Islet precursor cell (in vitro differentiated cells): ENCODE measurements around the gene ELN.
"Not testable (repeated sequence)": the region's sequence is repeated elsewhere in the genome, so short reads cannot be mapped to it uniquely, and the experiment has no call there.

Source experiments
- DNase-seq: peaks from one replicate; pipeline ENCODE4 v3.0.0-alpha.2; 2018

ELN gene

DNA sequence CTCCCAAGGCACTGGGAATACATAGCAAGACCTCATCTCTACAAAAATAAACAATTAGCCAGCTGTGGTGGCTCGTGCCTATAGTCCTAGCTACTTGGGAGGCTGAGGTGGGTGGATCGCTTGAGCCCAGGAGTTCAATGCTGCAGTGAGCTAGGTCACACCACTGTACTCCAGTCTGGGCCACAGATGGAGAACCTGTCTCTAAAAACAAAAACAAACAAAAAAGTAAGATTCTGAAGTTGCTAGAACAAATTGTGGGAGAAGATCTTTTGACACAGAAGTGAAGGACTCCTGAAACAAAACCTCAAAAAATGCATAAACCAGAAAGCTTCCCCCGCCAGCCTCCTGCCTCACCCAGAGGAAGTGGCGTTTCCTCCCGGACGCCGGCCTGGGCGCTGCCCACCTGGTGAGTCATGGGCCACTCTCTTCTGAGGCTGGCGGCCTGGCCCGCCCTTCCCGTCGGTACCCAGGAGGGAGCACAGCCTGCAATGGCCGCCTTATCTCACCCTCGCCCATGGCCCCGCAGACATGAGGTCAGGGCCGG is 25.4 kb upstream of the ELN start:
- DNase-seq, result no peak

DNA sequence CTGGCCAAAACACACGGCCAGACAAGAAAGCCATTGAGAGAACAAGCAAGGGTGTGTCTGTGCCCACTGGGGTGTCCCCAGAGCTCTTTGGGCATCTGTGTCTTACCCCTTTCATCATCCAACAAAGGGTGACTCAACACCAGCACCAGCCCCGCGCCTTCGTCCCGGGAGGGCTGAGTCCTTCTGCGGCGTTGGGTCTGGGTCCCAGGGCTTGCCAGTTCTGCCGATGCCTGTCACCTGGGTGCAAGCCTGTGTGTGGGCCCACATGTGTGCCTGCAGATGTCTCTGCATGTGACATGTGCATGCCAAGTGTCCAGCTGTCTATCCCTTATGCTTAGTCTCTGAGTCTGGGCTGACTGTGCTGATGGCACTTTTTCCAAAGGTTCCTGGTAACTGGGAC is 24.4 kb upstream of the ELN start:
- no peak for DNase-seq

GRCh38 chr7:74006032-74006431 is 21.9 kb upstream of the ELN start:
- no peak for DNase-seq

DNA sequence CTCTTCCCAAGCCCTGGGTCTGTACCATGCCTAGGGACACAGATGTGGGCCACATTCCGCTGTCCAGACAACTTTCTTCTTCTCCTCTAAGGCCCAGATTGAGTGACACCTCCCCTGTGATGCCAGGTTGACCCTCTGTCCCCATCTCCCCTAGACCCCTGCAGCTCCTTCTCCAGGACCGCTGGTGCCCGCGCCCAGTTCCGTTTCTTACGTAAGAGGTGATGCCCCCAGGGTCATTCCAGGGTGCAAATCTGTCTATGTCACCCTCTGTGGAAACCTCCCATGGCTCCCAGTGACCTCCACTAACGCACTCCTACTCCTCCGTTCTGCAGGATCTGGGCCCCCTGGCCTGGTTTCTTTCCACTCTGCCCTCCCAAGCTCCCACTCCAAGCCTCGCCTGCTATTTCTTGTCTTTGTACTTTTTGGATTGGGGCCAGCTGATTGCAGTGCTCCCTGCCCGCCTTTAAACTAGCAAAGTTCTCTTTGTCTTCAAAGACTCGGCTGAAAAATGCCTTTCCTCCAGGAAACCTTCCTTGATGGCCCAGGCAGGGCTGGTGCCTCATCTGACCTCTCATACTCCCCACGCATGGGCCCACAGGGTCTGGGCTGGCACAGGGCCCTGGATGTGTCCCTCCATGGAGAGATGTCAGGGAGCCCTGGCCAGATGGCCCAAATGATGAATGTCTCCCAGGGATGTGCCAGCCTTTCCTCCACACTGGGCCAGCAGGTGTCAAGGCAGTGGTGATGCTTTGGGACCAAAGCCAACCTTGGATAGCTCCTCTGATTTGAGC is 21.3 kb upstream of the ELN start:
- no peak for DNase-seq

GRCh38 chr7:74007242-74007567 is 20.8 kb upstream of the ELN start:
- DNase-seq, result no peak

- DNase-seq, result no peak
Measured at GRCh38 chr7:74008687-74009086, 19.3 kb upstream of the ELN start.

DNA sequence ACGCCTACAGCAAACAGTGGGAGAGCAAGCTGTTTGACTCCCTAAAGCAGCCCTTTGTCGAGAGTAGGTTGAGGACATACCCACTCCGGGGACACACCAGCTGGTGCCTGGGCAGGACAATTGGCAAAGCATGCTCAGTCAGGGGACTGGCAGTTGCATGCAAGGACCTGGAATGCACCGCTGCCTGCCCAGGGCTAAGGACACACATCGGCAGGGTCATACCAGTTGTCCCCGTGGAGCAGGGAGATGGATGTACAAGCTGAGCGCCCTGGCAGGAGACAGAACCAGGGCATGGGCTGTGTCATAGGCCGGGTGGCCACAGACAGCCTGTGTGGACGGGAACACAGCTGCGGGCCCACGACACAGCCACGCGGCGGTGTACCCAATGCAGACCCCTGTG is 18.3 kb upstream of the ELN start:
- DNase-seq, result no peak

DNA sequence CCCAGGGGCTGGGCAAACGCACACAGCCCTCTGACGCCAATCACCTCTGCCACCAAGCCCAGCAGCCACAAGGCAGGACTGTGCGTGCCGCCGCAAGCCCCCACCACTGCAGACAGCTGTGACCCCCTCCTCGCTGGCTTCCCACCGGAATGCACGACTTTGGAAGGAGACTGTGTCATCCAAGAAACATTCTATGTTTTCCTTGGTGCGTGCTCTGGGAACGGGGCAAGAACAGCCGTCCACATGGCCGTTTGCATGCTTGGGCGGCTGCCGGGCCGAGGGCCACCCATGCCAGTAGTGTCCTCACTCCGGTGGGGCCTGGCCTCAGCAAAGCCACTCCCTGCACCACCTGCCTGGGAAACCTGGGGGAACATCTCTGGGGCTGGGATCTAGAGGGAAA is 17.6 kb upstream of the ELN start:
- DNase-seq, result no peak

DNA sequence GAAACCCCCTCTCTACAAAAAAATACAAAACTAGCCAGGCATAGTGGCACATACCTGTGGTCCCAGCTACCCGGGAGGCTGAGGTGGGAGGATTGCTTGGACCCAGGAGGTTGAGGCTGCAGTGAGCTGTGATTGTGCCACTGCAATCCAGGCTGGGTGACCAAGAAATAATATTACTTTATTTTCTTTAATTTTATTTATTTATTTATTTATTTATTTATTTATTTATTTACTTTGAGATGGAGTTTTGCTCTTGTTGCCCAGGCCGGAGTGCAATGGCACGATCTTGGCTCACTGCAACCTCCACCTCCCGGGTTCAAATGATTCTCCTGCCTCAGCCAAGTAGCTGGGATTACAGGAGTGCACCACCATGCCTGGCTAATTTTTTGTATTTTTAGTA is 16.6 kb upstream of the ELN start:
- DNase-seq, result not testable (repeated sequence)

- peak; percentile 80 for DNase-seq
Measured at GRCh38 chr7:74012842-74013249, 15.1 kb upstream of the ELN start.

DNA sequence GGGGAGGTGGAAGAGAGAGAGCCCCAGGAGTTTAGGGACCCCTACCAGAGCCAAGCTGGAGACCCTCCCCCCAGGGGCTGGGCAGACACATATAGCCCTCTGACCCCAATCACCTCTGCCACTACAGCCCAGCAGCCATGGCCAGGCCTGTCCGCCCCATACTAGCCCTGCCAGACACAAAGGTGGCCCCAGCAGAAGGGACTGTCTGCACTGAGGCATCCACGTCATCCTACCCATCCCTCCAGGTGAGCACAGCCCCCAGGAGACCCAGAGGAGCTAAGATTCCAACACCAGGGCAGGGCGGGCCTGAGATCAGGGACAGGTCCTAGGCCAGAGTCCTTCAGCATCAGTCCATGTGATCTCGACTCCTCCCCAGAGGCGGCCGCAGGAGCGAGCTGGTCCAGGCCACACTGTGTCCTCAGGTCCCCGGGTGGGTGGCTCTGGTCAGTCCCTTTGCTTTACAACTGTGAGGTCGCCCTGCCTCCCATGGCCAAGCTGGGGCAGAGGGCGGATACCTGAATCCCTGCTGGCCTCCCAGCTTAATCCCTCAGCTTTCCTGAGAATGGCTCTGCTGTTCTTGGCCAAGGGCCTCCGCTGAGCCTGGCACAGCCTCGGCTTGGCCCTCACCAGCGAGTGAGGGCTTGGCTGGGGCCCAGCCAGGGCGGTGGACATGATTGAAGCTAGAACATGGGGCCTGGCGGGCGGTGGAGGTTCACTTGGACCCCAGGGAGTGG is 14.3 kb upstream of the ELN start:
- no peak for DNase-seq

DNA sequence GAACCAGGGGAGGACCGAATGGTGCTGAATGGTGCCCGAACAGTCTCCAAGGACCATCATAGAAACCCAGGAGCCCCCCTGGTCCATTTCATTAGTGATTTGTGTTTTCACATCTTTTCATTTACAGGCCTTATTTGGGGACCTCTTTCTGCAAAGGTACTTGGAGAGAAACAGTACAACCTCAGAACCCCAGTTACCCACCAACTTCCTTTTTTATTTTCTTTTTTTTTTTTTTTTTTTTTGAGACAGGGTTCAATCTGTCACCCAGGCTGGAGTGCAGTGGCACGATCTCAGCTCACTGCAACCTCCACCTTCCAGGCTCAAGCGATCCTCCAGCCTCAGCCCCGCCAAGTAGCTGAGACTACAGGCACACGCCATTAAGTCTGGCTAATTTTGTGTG is 13.0 kb upstream of the ELN start:
- DNase-seq, result no peak

GRCh38 chr7:74015670-74016069 is 12.3 kb upstream of the ELN start:
- DNase-seq, result no peak

DNA sequence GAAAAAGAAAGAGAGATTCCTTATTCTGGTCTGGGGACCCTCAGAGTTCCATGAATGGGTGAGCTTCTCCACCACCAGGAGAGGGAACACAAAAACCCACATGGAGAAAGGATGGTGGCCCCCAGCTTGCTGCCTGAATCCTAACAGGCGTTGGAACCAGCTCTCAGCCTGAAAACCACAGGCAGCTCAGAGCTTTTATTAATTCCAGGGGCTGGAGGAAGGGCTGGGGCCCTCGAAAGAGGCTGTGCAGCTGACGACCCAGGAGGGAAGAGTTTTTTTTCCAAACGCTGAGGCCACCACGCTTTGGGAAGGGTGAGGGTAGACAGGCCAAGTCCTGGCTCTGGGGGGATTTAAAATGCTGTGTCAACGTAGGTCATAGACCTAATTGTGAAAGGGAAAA is 10.8 kb upstream of the ELN start:
- DNase-seq, result no peak

DNA sequence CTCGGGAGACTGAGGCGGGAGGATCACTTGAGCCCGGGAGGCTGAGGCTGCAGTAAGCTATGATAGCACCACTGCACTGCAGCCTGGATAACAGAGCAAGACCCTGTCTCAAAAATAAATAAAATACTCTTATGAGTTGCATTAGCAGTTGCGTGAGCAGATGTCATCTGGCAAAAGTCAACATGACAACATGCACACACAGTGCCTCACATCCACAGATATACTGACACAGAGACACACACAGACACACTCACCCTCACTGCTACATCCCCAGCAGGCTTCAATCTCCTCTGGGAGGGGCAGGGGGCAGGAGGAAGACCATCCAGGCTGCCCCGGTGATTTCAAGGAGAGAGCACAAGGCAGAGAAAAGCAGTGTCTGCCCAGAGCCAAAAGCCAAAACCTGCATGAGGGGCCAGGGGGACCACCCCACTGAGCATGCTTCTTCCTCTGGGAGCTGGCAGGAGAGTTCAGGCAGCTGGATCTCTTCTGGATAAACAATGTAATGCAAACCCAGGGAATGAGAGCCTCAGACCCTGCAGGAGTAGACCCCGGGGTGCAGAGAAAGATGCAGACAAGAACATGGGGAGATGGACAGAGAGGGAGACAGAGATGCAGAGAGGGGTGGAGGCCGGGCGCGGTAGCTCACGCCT is 9.6 kb upstream of the ELN start:
- DNase-seq, result no peak

DNA sequence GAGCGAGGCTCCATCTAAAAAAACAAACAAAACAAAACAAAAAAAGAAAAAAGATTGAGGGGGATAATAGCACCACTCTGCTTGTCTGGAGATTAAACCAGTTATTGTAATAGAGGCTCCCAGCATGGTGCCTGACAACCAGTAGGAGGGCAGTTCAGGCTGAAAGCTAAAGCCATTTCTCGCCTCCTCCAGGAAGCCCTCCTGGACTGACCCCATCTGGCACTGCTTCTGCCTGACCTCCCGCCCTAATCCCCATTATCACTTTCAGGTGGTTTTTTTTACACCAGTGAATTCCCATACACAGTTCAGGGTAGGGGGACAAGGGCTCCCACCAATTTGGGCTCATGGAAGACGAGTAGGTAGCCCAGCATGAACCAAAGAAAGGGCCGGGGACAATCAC is 8.8 kb upstream of the ELN start:
- no peak for DNase-seq

- DNase-seq, result no peak
Measured at GRCh38 chr7:74020390-74020789, 7.6 kb upstream of the ELN start.

DNA sequence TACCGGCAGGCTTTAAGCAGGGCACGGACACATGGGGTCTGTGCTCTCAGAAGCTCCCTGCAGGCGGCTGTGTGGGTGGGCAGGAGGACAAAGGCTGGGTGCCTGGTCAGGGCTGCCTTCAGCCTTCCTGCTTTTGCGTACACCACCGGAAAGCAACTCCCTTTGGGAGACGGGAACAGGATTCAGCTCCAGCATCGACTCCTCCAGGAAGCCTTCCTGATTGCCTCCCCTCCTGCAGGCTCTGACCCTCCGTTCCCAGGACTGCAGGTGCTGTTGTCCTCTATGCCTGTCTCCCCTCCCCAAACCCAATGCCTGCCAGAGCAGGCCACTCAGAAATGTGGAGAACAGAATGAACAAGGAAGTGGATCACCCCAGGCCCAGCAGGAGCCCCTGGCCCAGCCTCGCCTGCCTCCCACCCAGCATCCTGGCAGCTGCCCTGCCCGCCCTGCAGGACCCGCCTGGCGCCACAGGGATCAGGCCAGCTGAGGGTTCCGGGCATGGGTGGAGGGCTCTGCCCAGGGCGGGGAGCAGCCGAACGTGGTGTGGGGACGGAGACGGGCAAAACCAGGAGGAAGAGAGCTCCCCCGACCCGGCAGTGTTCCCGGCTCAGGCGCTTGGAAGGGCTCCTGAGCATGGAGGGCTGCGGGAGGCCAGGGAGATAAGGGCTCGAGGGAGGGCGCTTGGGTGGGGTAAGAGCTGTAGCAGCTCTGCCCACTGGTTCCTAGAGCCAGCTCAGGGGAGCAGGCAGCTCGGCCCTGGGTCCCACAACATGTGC is 6.2 kb upstream of the ELN start:
- no peak for DNase-seq

DNA sequence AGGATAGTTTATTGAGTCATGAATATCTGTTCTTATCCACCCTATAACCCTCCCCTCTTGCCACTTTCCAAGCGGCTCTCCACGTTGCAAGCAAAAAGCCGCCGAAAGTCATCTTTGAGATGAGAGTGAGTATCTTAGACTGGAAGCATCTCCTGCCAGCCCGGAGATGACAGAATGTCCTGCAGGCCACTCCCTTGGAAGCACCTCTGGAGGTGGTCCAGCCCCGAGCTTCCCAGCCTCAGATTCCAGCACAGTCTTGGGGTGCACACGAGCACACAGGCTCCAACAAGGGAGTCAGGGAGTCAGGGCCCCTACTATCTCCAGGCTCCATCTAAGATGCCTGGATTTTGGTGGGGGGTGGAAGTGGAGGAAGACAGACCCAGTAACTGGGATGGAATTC is 5.5 kb upstream of the ELN start:
- DNase-seq, result no peak

DNA sequence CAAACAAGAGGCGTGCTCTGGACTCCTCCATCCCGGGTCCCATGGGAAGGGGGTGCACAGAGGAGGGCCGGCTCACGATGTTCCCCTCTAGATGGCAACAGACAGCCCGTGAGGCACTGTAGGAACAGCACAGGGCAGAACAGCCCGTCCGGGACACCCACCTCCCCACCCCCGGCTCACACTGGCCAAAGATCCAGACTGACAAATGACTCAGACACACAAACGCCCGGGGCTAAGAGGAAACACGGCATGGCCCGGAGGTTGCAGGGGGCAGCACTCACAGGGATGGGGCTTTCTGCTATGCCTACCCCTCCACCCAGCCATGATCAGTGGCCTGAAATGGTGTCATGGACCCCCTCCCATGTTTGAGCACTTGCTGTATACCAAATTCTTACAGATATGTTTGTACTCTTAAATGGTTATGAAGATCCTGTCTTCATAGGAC is 4.9 kb upstream of the ELN start:
- DNase-seq, result peak; percentile 94

- no peak for DNase-seq
Measured at GRCh38 chr7:74023786-74024185, 4.2 kb upstream of the ELN start.

DNA sequence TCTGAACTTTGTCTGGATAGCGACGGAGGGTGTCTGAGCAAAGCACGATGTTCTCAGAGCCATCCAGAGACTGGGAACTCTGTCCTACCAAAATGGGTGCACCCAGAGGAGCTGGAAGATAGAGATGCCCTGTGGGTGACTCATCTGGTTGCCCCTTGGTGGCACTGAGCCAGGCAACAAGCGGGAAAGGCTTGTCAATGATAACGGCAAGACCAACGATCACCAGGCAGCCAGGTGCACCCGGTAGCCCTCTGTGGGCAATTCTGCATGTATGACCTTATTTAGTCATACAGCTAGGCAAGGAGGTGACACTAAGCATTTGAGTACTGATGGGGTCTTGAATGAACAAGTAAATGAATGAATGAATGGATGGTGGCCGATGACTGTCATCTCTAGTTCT is 2.8 kb upstream of the ELN start:
- no peak for DNase-seq

GRCh38 chr7:74025730-74026129 is 2.2 kb upstream of the ELN start:
- DNase-seq, result no peak
